ENCODE measurements around the gene NOL9.

DNA sequence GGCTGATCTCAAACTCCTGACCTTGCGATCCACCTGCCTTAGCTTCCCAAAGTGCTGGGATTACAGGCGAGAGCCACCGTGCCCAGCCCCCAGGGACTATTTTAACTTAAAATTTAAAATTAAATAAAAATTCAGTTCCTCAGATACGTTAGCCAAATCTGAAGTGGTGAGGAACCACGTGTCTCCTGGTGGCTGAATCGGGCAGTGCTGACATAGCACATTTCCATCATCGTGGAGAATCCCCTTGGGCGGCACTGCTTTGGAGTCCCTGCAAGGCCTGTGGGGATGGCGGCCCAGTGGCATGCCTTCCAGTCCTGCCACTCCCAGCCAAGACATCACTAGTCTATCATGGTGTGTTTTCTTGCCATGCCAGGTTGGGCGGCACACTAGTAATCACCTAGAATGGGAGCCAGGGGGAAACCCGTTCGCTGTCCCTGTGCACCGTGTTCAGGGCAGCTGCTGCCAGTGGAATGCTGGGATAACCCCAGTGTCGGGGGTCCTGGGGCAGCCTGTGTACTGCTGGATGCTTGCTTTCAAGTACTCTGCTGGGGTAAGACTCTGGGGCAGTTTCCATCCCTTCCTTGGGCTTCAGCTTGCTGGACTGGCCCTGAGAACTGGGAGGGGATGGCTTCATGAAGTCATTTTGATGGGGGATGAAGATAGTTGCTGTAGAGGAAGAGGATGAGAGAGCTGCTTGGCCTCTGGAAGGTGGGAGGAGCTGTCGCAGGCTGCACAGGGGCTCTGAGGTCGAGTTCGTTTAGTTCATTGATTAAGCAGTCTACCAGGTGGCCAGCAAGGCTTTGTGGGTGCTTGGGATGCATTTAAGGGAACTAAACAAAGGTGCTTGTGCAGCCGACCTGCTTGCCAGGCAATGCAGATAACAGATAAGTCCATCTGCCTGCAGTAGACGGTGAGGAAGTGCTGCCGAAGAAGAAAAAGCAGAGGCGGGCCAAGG, 30.1 kb upstream of the NOL9 start:
- TF ChIP-seq EP300 (IDR thresholded peaks at IDR 0.05) (no peak), POLR2A (IDR thresholded peaks at IDR 0.05) (no peak)
- TF ChIP-seq, protein P1, sequence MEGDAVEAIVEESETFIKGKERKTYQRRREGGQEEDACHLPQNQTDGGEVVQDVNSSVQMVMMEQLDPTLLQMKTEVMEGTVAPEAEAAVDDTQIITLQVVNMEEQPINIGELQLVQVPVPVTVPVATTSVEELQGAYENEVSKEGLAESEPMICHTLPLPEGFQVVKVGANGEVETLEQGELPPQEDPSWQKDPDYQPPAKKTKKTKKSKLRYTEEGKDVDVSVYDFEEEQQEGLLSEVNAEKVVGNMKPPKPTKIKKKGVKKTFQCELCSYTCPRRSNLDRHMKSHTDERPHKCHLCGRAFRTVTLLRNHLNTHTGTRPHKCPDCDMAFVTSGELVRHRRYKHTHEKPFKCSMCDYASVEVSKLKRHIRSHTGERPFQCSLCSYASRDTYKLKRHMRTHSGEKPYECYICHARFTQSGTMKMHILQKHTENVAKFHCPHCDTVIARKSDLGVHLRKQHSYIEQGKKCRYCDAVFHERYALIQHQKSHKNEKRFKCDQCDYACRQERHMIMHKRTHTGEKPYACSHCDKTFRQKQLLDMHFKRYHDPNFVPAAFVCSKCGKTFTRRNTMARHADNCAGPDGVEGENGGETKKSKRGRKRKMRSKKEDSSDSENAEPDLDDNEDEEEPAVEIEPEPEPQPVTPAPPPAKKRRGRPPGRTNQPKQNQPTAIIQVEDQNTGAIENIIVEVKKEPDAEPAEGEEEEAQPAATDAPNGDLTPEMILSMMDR (IDR thresholded peaks at IDR 0.05): no peak

All from tibial nerve (tissue), 4 donors.